Mesothelial cell of epicardium (in vitro differentiated cells): ENCODE results near the gene TNNT2. TPM values are rescaled to one million over a fixed set of nuclear protein-coding genes. Genes with fewer than 3 reads are reported as not detected.

Source experiments
- DNase-seq, 2 experiments: peaks; one replicate each; pipeline ENCODE4 v3.0.0; 2021; ENCODE audit warnings: low spot score in 2 of 2; ENCODE audit not compliant: unreplicated experiment in 2 of 2
- H3K27ac Mint-ChIP-seq: 2 replicates; pipeline ENCODE4 v1.8.0; 2021; ENCODE audit warnings: mixed read lengths
- H3K27me3 Mint-ChIP-seq: 2 replicates; pipeline ENCODE4 v1.8.0; 2021; ENCODE audit warnings: low read depth, mixed read lengths
- H3K36me3 Mint-ChIP-seq: 2 replicates; pipeline ENCODE4 v1.8.0; 2021; ENCODE audit warnings: mixed read lengths
- H3K4me1 Mint-ChIP-seq: 2 replicates; pipeline ENCODE4 v1.8.0; 2021; ENCODE audit warnings: mixed read lengths
- H3K4me3 Mint-ChIP-seq: 2 replicates; pipeline ENCODE4 v1.8.0; 2021; ENCODE audit warnings: mild to moderate bottlenecking, moderate library complexity, mixed read lengths
- H3K9me3 Mint-ChIP-seq: 2 replicates; pipeline ENCODE4 v1.8.0; 2021; ENCODE audit warnings: mixed read lengths
- total RNA-seq: library from RNA; stranded (reverse); gene quantifications from 3 replicates; pipeline ENCODE4 v1.2.1, GENCODE V29; 2021
- TF ChIP-seq, protein P1 (sequence below): fragments of 200-600 bp; sonication (generic); IDR thresholded peaks from one replicate; pipeline ENCODE4 v1.5.0; 2021; ENCODE audit warnings: antibody characterized with exemption; ENCODE audit not compliant: unreplicated experiment

Gene TNNT2
- total RNA-seq, 1 donor from 2014 or later: 37.1 TPM

DNA sequence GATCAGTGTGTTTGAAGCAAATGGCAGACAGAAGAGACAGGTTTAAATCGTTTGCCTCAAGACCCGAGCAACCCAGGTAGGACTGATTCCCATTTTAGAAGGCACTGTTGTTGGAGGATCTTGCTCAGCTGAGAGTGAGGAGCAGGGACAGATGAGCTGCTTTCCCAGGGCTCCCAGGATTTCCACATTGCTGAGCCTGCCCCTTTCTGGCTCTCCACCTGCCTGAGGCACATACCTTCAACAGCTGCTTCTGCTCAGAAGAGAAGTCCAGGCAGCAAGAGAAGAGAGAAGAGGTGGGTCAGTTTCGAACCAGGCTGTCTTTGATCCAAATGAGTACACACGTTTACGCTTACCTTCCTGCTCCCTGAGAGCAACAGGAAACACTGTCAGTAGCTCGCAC lies 5.7 kb downstream of the TNNT2 start:
- TF ChIP-seq, protein P1, sequence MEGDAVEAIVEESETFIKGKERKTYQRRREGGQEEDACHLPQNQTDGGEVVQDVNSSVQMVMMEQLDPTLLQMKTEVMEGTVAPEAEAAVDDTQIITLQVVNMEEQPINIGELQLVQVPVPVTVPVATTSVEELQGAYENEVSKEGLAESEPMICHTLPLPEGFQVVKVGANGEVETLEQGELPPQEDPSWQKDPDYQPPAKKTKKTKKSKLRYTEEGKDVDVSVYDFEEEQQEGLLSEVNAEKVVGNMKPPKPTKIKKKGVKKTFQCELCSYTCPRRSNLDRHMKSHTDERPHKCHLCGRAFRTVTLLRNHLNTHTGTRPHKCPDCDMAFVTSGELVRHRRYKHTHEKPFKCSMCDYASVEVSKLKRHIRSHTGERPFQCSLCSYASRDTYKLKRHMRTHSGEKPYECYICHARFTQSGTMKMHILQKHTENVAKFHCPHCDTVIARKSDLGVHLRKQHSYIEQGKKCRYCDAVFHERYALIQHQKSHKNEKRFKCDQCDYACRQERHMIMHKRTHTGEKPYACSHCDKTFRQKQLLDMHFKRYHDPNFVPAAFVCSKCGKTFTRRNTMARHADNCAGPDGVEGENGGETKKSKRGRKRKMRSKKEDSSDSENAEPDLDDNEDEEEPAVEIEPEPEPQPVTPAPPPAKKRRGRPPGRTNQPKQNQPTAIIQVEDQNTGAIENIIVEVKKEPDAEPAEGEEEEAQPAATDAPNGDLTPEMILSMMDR: no peak
- H3K27ac Mint-ChIP-seq: no peak overlapping the region
- peaks cover 42% of the 10 kb centered on the region for H3K4me1 Mint-ChIP-seq
- no peak overlapping the region for H3K4me3 Mint-ChIP-seq
- H3K36me3 Mint-ChIP-seq: peaks cover 2% of the 10 kb centered on the region
- no peaks in the 10 kb centered on the region for H3K27me3 Mint-ChIP-seq
- no peaks in the 10 kb centered on the region for H3K9me3 Mint-ChIP-seq
- no peak for DNase-seq

- Mint-ChIP-seq H3K27me3 (no peaks in the 10 kb centered on the region), H3K4me1 (peaks cover 37% of the 10 kb centered on the region), H3K4me3 (no peak overlapping the region), H3K27ac (no peak overlapping the region), H3K9me3 (no peaks in the 10 kb centered on the region), H3K36me3 (peaks cover 2% of the 10 kb centered on the region)
- no peak for DNase-seq
- TF ChIP-seq, protein P1: no peak
These were observed 6.2 kb downstream of the TNNT2 start for GRCh38 chr1:201371276-201371675.

DNA sequence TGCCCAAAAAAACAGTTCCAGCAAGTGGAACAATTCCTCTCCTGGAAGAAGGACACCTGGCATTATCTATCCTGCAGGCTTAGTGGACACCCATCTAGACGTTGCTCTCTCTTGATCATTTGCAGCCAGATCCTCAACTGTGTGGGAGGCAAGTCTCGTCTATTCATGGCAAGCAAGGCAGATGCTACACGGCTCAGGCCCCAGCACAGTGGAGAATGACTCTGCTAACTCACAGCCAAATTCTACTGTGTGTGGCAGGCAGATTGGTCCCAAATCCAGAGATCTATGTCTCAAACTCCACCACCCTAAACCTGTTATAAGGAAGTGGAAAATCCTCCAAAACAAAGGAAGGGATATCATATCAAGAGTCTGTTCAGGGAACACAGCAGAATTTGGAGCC lies 7.0 kb downstream of the TNNT2 start:
- peaks cover 30% of the 10 kb centered on the region for H3K4me1 Mint-ChIP-seq
- TF ChIP-seq, protein P1: no peak
- no peaks in the 10 kb centered on the region for H3K9me3 Mint-ChIP-seq
- DNase-seq: no peak
- no peak overlapping the region for H3K27ac Mint-ChIP-seq
- peaks cover 2% of the 10 kb centered on the region for H3K36me3 Mint-ChIP-seq
- no peak overlapping the region for H3K4me3 Mint-ChIP-seq
- no peaks in the 10 kb centered on the region for H3K27me3 Mint-ChIP-seq

DNA sequence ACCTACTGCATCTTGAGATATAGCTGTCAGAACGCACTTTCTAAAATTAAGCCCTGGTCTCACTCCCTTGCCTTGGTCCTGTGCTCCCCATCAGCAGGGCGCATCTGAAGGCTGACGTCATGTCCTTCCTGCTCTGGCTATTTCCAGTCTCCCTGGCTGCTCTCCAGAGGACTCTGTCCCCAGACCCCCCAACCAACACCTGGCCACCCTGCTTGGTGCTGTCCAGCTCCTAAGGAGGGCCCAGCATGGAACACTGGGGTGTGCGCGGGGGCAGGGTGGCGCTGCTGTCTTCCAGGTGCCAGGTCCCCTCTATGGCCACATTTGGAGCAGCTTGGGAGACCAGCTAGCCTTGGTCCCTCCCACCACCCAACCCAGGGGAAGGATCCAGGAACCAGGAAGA lies 8.3 kb downstream of the TNNT2 start:
- Mint-ChIP-seq H3K4me1 (peaks cover 28% of the 10 kb centered on the region), H3K36me3 (peaks cover 2% of the 10 kb centered on the region), H3K27ac (no peak overlapping the region), H3K27me3 (no peaks in the 10 kb centered on the region), H3K4me3 (no peak overlapping the region), H3K9me3 (no peaks in the 10 kb centered on the region)
- TF ChIP-seq, protein P1: no peak
- DNase-seq: no peak

DNA sequence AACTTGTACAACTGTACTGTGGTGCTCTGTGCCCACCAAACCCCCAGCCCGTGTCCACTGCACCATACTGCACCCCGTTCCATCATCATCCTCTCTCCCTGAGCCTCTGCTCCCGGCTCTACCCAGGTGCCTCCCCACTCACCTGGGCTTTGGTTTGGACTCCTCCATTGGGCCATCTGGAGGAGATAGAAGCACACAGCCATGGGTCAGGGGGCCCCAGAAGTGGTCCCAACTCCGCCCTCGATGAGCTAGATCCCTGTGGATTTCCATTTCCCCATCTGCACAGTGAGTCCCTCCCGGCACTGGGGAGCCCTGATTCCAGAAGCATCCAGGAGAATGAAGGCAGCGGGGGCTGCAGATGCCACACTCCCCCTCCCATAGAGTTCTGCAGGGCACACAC lies 10.8 kb downstream of the TNNT2 start:
- H3K27ac Mint-ChIP-seq: no peak overlapping the region
- peaks cover 18% of the 10 kb centered on the region for H3K4me1 Mint-ChIP-seq
- TF ChIP-seq, protein P1: no peak
- H3K27me3 Mint-ChIP-seq: no peaks in the 10 kb centered on the region
- H3K36me3 Mint-ChIP-seq: peaks cover 2% of the 10 kb centered on the region
- no peak for DNase-seq
- no peaks in the 10 kb centered on the region for H3K9me3 Mint-ChIP-seq
- no peak overlapping the region for H3K4me3 Mint-ChIP-seq

DNA sequence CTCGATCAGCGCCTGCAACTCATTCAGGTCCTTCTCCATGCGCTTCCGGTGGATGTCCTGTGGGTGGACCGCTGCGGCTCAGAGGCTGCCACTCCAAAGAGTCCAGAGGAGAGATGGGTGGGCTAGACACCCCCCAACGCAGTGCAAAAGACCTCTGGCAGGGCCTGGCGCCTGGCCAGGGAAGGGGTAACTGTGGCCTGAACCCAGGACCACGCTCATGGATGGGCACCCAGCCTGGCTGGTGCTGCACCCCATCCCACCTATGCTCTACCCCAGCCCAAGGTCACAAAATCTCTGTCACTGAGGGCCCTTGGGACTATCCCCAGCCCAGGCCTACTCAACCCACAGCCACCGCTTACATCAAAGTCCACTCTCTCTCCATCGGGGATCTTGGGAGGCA lies 12.2 kb downstream of the TNNT2 start:
- no peak overlapping the region for H3K27ac Mint-ChIP-seq
- H3K4me1 Mint-ChIP-seq: peaks cover 5% of the 10 kb centered on the region
- H3K4me3 Mint-ChIP-seq: no peak overlapping the region
- TF ChIP-seq, protein P1: no peak
- H3K9me3 Mint-ChIP-seq: no peaks in the 10 kb centered on the region
- H3K36me3 Mint-ChIP-seq: peaks cover 2% of the 10 kb centered on the region
- DNase-seq: no peak
- H3K27me3 Mint-ChIP-seq: no peaks in the 10 kb centered on the region
